Measurements from ENCODE around the gene ANXA3.
"Not testable (repeated sequence)": the region's sequence is repeated elsewhere in the genome, so short reads cannot be mapped to it uniquely, and the experiment has no call there.

ANXA3 gene

DNA sequence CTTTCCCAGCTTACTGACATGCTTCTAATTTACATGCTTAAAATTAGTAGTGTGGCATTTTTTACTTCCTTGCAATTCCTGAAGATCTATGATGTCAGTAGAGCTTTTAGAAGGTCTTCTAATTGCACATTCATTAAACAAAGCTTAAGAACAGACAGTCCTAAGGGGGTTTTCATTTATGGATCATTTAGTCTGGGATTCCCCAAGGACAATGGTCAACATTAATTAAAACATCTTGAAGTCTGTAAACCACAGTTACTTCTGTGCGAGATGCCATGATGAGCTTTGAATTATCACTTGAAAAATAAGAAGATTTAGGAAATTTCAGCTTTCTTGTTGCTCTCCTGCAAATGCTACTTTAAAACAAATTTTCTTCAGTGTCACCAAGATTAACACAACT is 20.2 kb downstream of the ANXA3 start:
- DNase-seq (ENCODE audit: low read depth in 2 of 3, low spot score in 2 of 3): no peak

DNA sequence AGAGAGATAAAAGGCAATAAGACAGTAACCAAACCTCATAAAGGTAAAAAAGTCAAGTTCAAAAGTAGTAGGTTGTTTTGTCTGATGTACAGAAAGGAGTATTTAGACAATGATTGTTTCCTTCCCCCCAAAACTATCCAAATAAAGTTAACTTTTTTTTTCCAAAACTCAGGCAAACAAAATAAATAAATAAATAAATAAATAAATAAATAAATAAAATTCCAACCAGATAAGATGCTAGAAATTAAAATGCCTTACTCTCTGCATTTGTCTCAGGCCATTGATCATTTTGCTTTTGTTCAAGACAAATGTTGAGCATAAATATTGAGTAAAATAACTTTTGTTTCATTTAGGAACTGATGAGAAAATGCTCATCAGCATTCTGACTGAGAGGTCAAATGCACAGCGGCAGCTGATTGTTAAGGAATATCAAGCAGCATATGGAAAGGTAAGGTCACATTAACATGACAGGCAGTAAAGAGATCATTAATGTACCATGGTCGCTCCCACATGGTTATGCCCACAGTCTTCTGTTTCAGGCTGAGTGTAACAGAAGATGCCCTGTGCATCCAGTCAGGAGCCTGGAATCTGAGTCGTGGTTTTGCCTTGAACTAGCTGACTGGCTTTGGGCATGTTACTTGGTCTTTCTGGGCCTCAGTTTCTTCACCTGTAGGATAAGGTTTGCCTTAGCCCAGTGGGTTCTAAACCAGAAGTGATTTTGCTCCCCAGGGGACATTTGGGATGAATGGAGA is 27.3 kb downstream of the ANXA3 start:
- DNase-seq (ENCODE audit: low read depth in 2 of 3, low spot score in 2 of 3): no peak

DNA sequence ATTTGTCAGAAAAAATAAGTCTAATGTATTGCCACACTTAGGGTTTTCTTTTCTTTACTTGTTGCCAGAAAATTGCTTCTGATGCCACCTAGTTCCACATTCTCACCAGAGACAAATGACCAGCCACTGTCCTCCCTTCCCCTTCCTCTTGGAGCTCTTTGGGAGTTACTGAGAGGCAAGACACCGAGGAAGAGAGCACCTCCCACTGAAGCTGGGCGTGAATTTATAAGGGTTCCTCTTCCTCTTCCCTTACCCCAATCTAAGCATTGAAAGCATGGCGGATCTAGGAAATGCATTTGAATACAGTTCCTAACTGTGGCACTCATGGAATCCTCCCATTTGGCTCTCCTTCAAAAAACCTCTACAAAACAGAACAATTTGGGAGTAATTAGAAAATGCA is 30.0 kb downstream of the ANXA3 start:
- no peak for DNase-seq (ENCODE audit: low read depth in 2 of 3, low spot score in 2 of 3)

DNA sequence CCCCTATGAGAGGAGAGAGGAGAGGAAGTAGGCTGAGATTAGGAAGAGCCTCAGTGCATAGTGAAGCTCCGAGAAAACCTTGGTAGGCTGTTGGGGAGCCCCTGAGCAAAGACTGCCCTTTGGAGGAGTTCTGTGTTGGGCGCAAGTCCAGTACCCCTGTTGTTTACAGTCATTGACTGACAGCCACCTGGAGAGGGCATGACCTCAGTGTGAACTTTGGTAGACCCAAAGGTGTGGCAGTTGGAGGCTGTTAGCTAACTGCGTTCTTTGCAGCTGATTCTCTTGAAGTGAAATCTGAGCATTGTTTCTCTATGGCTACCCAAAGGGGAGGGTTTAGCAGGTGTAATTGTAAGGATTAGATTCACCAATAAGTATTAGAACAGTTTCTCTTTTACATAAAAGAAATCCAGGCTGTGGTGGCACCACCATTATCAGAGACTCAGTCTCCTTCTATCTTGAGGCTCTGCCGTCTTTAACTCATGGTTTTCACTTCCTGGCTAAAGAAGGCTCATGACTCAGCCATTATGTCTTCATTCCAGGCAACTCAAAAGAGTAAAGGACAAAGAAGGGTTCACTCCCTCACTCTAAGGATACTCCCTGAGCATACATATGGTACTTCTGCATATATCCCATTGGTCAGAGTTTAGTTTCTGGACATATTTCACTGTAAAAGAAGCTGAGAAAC is 33.4 kb downstream of the ANXA3 start:
- no peak for DNase-seq (ENCODE audit: low read depth in 2 of 3, low spot score in 2 of 3)

DNA sequence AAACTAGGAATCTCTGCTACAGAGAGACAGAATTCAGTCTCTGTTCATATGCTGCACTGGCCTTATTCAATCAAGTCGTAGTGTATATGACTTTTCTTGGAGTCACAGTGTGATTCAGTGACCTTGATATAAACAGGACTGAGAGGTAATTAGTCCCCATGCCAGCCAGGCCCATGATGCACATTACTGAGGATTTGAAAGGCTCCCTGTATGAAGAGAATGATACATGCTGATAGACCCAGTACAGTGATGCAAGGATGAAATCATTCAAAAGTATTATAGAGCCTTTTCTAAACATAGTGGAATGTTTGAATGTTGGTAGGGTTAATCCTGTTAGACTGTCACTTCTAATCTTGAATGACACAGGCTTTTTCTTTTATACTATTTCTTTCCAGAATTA is 34.1 kb downstream of the ANXA3 start:
- DNase-seq (ENCODE audit: low read depth in 2 of 3, low spot score in 2 of 3): no peak

DNA sequence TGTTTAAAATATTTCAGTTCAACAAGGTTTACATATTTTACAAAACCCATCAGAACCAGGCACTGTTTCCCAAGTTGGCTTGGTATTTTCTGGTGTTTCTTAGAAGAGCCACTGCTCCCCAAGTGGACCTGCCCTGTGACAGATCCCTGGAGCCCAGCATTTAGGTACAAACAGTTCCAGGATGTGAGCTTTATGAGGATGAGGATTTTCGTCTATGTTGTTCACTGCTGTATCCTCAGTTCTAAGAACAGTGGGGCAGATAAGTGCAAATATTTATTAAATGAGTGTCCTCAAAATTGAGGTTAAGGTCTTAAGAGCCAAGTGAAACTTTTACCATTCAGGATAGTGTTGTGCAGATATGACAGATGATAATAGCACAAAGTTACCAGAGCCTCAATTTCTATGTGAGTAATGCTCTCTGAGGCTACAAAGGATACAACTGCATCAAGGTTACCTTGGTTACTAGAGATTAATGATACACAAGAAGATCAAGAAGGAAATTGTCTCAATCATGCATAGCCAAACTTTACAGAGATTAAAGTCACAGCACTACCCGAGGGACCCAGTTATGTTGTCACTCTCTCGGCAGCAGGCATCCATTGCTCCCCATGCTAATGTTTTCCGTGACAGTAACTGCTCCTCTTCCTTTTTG is 37.5 kb downstream of the ANXA3 start:
- no peak for DNase-seq (ENCODE audit: low read depth in 2 of 3, low spot score in 2 of 3)

DNA sequence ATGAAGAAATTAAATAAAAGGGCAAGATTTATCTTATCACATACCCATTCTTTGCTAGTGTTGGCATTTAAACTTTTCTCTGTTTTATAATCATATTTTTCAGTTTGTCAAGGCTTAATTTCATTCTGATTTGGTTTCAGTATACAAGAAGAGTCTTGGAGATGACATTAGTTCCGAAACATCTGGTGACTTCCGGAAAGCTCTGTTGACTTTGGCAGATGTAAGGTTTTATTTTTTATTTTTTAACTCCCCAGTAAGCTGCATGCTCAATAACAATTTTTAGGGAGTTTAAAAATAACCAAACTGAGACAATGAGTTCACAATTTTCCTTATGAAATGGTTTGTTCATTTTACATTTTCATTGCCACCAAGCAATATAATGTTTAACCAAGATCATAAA is 39.8 kb downstream of the ANXA3 start:
- no peak for DNase-seq (ENCODE audit: low read depth in 2 of 3, low spot score in 2 of 3)

DNA sequence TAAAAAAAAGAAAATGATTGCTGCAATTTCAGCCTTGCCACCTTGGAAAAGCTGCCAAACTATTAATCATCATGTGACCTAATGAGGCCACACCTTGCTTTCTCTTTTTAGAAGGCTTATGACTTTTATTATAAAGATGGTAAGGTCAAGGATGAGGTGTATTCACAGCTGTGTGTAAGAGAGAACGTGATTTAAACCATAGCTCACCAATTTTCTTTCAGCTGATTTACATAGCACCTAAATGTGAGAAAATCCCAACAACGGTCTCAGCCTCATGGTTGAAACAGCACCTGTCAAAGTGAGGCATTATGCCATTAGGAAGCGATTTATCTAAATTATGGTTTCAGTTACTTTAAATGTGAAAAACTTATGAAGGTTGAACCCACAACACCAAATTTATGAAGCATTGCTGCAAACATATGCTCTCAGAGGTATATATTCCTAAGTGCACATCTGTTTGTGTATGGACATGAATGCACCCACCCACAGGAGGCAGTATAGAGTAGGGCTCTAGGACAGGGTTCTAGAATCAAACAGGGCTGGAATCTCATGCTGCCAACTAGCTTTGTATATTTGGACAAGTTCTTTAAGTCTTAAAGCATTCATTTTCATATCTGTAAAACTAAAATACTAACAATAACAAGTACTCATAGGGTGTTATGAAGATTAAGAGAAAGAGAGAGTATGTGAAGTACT is 40.7 kb downstream of the ANXA3 start:
- no peak for DNase-seq (ENCODE audit: low read depth in 2 of 3, low spot score in 2 of 3)

DNA sequence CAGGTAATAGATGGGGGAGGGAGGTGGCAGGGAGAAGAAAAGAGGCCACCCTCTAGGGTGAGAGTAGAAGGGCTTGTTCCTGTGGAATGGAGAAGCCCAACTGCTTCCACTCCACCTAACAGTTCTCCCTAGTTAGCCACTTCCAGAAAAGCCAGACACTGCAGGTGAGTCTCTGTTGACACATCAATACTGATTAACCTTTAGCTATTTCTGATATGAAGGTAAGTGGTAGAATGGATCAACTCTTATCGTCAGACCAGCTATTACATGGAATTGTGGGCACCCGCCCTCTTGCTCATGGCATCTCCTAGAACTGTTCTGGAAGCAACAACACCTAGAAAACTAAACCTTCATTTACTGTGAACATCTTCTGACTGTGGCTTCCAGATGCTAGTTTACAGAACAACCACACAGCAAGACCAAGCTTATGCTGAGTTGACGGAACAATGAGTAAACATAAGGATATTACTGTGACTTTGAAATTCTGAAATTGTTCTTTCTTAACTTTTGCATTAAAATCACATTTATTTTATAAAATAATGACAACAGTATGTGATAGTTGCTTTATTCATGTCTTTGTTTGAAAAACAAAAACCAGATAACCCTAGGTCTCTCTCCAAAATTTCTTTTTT is 44.7 kb downstream of the ANXA3 start:
- no peak for DNase-seq (ENCODE audit: low read depth in 2 of 3, low spot score in 2 of 3)

DNA sequence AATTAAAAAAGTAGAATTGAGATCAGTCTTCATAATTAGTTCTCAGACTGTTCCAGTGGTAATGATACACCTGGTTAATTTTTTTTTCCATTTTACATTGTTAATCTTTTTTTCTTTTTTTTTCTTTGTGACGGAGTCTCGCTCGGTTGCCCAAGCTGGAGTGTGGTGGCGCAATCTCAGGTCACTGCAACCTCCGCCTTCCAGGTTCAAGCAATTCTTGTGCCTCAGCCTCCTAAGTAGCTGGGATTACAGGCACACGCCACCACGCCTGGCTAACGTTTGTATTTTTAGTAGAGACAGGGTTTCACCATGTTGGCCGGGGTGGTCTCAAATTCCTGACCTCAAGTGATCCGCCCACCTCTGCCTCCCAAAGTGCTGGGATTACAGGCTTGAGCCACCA is 46.9 kb downstream of the ANXA3 start:
- DNase-seq (ENCODE audit: low read depth in 2 of 3, low spot score in 2 of 3): not testable (repeated sequence)

DNA sequence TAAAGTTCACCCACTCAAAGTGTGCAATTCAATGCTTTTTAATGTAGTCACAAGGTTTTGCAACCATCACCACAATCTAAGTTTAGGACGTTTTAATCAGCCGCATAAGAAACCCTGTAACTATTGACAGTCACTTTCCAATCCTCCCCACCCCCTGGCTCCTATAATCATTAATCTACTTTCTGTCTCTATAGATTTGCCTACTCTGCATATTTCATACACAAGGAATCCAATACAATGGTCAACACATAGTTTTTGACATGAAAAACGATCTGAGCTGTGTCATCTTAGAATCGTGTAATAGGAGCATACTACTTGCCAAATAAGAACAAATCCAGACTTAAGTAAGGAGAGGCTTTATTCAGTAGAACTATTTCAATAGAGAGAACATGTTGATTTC is 47.6 kb downstream of the ANXA3 start:
- DNase-seq (ENCODE audit: low read depth in 2 of 3, low spot score in 2 of 3): no peak

DNA sequence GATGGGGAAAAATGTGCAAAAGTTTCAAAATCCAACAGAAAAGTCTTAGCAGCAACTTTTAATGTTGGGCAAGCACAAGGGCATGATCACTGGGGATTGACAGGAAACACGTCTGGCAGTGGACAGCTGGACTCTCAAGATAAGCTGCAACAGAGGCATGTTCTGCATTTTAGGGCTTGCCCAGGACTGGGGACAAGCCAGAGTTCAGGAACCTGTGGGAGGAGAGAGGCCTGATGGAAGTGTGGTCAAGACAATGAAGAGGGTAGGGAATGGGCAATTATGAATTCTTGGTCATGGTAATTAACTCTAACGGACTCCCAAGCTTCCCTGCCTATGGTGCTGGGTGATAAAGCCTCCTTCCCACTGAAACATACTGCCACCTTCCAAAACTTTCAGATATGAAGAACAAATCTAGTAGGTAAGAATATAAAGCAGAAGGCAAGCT is 48.4 kb downstream of the ANXA3 start:
- DNase-seq (ENCODE audit: low read depth in 2 of 3, low spot score in 2 of 3): no peak

DNA sequence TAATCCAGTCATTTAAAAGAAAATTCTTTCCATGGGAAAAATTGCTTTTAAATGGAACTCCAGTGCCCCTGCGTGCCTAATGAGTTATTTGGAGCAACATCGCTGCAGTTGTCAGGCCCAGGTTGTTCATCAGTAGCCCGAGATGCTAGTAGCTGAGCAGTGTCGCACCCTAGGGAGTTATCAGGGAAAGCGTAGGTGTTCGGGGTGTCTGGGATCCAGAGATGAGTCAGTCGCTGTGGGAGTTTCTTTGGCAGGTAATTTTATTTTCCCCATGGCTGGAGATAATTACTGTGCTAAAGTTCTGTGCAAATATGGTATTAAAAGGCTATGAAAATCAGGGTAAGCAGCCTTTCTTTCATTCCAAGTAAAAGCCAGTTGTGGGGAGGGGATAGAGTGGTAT is 49.4 kb downstream of the ANXA3 start:
- no peak for DNase-seq (ENCODE audit: low read depth in 2 of 3, low spot score in 2 of 3)

DNA sequence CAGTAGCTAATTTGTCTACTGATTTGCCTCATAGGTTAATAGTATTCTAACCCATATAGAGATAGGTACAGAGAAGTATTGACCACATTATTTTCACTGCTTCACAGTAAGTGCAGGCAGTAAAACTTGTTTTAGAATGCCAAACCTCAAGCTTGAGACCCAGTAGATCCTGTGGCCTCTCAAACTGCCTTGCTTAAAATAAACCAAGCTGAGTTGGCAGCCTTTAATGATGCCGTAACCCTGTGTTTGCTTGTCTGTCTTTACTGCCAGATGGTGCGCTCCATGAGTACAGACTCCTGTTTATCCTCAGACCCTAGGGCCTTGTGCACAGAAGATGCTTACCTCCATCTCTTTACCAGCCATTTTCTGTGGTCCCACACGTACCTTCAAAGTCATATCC is 50.8 kb downstream of the ANXA3 start:
- no peak for DNase-seq (ENCODE audit: low read depth in 2 of 3, low spot score in 2 of 3)

DNA sequence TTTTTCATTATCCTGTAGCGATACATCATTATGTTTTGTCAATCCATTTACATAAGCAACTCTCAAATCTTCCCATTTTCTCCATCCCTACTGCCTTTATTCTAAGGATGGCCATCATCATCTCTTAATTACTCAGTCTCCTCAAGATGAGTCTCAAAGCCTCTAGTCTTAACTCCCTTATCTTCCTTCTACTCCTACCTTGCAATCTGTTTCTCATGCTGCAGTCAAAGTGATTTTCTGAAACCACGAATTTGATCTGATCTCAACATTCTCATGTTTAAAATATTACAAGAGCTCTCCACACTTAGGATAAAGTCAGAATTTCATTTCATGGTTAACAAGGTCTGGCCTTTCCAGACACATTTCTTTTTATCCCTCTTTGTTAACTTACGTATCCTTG is 51.8 kb downstream of the ANXA3 start:
- no peak for DNase-seq (ENCODE audit: low read depth in 2 of 3, low spot score in 2 of 3)

DNA sequence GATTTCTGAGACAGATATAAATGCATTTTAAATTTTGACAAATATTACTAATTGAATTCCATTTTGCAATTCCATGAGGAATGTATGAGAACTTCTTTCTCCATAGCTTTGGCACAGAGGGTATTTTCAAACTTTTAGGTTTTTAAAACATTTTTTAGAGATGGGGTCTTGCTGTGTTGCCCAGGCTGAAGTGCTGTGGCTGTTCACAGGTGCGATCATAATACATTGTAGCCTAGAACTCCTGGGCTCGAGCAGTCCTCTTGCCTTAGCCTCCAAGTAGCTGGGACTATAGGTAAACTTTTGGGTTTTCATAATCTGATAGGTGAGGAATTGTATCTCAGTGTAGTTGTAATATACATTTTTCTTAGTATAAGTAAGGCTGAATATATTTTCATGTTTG is 53.4 kb downstream of the ANXA3 start:
- no peak for DNase-seq (ENCODE audit: low read depth in 2 of 3, low spot score in 2 of 3)

DNA sequence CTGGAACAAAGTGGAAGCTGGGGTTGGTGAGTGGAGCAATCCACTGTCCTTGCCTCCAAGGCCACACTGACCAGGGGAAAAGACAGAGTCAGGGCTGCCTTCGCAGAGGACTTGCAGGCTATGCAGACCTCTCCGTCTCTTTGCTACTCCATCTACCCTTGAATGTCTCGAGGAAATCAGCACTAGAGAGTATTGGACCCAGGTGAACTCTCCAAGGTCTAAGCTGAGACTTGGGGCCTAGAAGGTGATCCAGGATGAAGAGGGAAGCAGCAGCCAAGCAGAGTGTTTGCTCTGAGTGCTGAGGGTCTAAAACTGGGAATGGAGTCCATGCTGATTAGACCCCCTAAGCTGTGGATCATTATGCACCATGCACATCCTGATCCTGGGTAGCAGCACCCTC is 54.5 kb downstream of the ANXA3 start:
- DNase-seq (ENCODE audit: low read depth in 2 of 3, low spot score in 2 of 3): no peak

DNA sequence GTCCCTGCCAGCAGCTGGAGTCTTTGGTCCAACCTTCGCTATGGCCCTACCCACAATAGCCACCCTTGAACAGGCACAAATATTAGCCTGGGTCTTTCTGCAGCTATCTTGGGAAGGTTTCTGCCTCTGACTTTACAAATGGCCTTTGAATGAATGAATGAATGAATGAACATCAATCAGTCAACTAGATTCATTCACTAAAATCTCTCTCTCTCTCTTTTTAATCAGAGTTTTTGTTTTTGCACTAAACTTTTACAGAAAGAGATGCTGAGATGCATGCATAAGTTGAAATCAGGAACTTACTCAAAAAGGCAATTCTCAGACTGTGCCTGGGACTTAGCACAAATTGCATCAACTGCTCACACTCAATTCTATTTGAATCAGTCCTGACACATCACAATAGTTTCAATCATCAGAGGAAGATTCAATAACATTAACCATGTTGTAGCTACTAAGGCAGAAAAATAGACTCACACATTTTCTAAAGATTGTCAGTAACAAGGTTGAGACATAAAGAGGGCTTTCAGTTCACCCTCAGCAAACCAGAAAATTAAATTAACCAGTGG is 55.0 kb downstream of the ANXA3 start:
- no peak for DNase-seq (ENCODE audit: low read depth in 2 of 3, low spot score in 2 of 3)

DNA sequence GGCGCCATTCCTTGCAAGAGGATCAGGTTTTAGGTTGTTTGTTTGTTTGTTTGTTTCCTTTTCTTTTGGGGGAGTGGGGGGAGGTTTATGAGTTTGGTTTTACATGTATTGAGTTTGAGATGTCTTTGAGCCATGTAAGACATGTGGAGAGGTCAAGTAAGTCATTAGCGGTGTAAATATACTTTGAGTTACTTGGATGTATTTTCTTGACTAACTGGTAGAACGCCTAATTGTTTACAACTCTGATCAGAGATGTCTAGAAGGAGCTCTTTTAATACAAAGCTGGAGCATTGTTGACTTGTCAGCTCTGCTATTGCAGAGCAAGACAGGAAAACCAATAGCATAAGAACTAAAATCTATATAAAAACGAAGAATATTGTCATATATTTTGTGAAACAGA is 57.1 kb downstream of the ANXA3 start:
- no peak for DNase-seq (ENCODE audit: low read depth in 2 of 3, low spot score in 2 of 3)

DNA sequence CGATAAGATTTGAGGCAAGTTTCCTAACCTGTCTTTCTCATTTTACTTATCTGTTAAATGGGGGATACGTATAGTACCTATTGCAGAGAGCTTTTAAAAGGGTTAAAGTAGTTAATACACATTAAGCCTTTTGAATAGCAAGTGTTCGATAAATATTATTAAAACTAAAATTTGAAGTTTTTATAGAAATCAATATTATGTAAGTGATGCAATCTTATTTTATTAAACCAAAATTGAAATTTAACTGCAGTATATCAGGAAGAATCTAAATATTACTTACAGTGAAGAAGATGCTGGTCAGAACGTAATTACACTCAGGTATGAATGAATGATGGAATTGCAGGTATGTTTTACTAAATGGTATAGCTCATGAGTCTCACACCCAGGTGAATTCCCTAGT is 58.0 kb downstream of the ANXA3 start:
- no peak for DNase-seq (ENCODE audit: low read depth in 2 of 3, low spot score in 2 of 3)
